ENCODE data around the gene MATK.

The MATK gene

DNA sequence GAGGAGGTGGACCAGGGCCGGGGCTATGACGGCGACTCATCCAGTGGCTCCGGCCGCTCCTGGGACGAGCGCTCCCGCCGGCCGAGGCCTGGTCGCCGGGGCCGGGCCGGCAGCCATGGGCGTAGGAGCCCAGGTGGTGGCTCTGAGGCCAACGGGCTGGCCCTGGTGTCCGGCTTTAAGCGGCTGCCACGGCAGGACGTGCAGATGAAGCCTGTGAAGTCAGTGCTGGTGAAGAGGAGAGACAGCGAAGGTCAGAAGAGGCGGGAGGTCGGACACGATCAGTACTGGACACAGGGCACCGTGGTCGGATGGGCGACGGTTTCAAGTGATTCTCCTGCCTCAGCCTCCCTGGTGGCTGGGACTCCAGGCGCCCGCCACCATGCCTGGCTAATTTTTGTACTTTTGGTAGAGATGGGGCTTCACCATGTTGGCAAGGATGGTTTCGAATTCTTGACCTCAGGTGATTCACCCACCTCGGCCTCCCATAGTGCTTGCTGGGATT, 55.7 kb downstream of the MATK start:
- TF ChIP-seq, protein P1, sequence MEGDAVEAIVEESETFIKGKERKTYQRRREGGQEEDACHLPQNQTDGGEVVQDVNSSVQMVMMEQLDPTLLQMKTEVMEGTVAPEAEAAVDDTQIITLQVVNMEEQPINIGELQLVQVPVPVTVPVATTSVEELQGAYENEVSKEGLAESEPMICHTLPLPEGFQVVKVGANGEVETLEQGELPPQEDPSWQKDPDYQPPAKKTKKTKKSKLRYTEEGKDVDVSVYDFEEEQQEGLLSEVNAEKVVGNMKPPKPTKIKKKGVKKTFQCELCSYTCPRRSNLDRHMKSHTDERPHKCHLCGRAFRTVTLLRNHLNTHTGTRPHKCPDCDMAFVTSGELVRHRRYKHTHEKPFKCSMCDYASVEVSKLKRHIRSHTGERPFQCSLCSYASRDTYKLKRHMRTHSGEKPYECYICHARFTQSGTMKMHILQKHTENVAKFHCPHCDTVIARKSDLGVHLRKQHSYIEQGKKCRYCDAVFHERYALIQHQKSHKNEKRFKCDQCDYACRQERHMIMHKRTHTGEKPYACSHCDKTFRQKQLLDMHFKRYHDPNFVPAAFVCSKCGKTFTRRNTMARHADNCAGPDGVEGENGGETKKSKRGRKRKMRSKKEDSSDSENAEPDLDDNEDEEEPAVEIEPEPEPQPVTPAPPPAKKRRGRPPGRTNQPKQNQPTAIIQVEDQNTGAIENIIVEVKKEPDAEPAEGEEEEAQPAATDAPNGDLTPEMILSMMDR (IDR thresholded peaks at IDR 0.05; ENCODE audit: insufficient read depth, low read length, poor library complexity, severe bottlenecking) = no peak
- DNase-seq (ENCODE audit: extremely low read depth, insufficient read length) = no peak
- Histone ChIP-seq H3K36me3 (ENCODE audit: control insufficient read depth, insufficient read depth, low read length) (no peaks in the 10 kb centered on the region), H3K4me3 (replicated peaks; ENCODE audit: low read depth, low read length) (no peak overlapping the region), H3K27me3 (replicated peaks; ENCODE audit: control insufficient read depth, insufficient read depth, low read length) (no peaks in the 10 kb centered on the region)

All from GM06990 (cell line).